ENCODE measurements around the gene TGM3. TPM values are rescaled to one million over a fixed set of nuclear protein-coding genes. Genes with fewer than 3 reads are reported as not detected.

Gene TGM3
- total RNA-seq, 1 donor from 2014 or later = not detected

DNA sequence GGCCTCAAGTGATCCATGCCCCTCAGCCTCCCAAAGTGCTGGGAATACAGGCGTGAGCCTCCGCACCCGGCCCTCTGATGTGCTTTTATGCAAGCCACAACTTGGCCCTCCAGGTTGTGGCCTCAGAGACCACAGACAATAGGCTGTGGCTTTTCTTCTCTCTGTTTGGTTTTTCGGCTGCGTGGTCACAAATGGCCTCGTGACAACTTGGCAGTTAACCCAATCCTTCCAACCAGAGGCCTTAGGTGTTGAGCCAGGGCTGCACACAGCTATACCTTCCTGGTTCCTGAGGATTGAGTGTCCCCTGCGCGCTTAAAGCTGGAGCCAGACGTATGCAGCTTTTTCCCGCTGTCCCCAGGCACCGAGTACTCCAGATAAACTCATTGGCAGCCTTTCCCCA, 6.3 kb upstream of the TGM3 start:
- no peaks in the 10 kb centered on the region for H3K4me1 Mint-ChIP-seq (ENCODE audit: unreplicated experiment)
- peak; percentile 67 for DNase-seq (ENCODE audit: extremely low spot score, unreplicated experiment)
- no peaks in the 10 kb centered on the region for H3K9me3 Mint-ChIP-seq (ENCODE audit: unreplicated experiment)
- no peaks in the 10 kb centered on the region for H3K36me3 Mint-ChIP-seq (ENCODE audit: unreplicated experiment)
- peaks cover 2% of the 10 kb centered on the region for H3K27me3 Mint-ChIP-seq (ENCODE audit: unreplicated experiment)
- H3K27ac Mint-ChIP-seq (ENCODE audit: unreplicated experiment) = no peak overlapping the region
- H3K4me3 Mint-ChIP-seq (ENCODE audit: unreplicated experiment) = no peak overlapping the region
- TF ChIP-seq CTCF (IDR thresholded peaks at IDR 0.05) = no peak

- H3K9me3 Mint-ChIP-seq (ENCODE audit: unreplicated experiment) = no peaks in the 10 kb centered on the region
- H3K4me3 Mint-ChIP-seq (ENCODE audit: unreplicated experiment) = no peak overlapping the region
- no peak overlapping the region for H3K27ac Mint-ChIP-seq (ENCODE audit: unreplicated experiment)
- H3K36me3 Mint-ChIP-seq (ENCODE audit: unreplicated experiment) = no peaks in the 10 kb centered on the region
- H3K4me1 Mint-ChIP-seq (ENCODE audit: unreplicated experiment) = no peaks in the 10 kb centered on the region
- TF ChIP-seq CTCF (IDR thresholded peaks at IDR 0.05) = no peak
- peaks cover 2% of the 10 kb centered on the region for H3K27me3 Mint-ChIP-seq (ENCODE audit: unreplicated experiment)
- peak; percentile 68 for DNase-seq (ENCODE audit: extremely low spot score, unreplicated experiment)
Measured at GRCh38 chr20:2290486-2290885, 5.3 kb upstream of the TGM3 start.

DNA sequence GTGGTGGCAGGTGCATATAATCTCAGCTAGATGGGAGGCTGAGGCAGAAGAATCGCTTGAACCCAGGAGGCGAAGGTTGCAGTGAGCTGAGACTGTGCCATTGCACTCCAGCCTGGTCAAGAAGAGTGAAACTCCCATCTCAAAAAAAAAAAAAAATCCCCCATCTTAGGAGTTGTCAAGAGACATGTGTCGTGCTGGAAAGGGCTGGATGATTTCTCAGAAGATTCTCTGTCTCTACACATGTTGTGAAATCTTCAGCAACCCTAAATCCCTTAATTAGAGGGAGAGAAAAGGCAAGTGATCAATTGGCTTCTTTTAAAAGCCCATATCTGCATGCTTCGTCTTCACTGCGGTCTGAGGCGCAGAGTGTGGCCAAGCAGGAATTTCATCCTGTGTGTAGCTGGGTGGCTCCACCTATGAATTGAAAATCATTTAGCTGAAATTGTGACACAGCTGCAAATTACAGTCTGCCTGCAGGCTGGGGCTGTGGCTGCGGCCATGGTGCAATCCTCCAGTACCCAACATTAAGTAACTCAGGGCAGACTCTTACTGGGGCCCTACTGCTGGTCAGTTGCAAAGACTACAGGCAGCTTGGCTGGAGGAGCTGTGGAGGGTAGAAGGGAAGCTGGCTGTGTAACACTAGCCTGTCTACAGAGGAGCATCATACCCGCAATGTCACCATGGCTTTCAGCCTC, 3.2 kb upstream of the TGM3 start:
- H3K9me3 Mint-ChIP-seq (ENCODE audit: unreplicated experiment) = no peaks in the 10 kb centered on the region
- no peaks in the 10 kb centered on the region for H3K36me3 Mint-ChIP-seq (ENCODE audit: unreplicated experiment)
- H3K27ac Mint-ChIP-seq (ENCODE audit: unreplicated experiment) = no peak overlapping the region

GRCh38 chr20:2293486-2293885, 2.3 kb upstream of the TGM3 start:
- Mint-ChIP-seq H3K27ac (ENCODE audit: unreplicated experiment) (no peak overlapping the region), H3K4me3 (ENCODE audit: unreplicated experiment) (no peak overlapping the region), H3K27me3 (ENCODE audit: unreplicated experiment) (peaks cover 13% of the 10 kb centered on the region), H3K4me1 (ENCODE audit: unreplicated experiment) (peaks cover 2% of the 10 kb centered on the region), H3K9me3 (ENCODE audit: unreplicated experiment) (no peaks in the 10 kb centered on the region), H3K36me3 (ENCODE audit: unreplicated experiment) (no peaks in the 10 kb centered on the region)
- DNase-seq (ENCODE audit: extremely low spot score, unreplicated experiment) = no peak
- TF ChIP-seq CTCF (IDR thresholded peaks at IDR 0.05) = no peak

More for the DNA sequence above, 3.2 kb upstream of the TGM3 start:
- DNase-seq (ENCODE audit: extremely low spot score, unreplicated experiment) = no peak
- peaks cover 10% of the 10 kb centered on the region for H3K27me3 Mint-ChIP-seq (ENCODE audit: unreplicated experiment)
- TF ChIP-seq CTCF (IDR thresholded peaks at IDR 0.05) = no peak
- no peak overlapping the region for H3K4me3 Mint-ChIP-seq (ENCODE audit: unreplicated experiment)
- H3K4me1 Mint-ChIP-seq (ENCODE audit: unreplicated experiment) = peaks cover 2% of the 10 kb centered on the region

DNA sequence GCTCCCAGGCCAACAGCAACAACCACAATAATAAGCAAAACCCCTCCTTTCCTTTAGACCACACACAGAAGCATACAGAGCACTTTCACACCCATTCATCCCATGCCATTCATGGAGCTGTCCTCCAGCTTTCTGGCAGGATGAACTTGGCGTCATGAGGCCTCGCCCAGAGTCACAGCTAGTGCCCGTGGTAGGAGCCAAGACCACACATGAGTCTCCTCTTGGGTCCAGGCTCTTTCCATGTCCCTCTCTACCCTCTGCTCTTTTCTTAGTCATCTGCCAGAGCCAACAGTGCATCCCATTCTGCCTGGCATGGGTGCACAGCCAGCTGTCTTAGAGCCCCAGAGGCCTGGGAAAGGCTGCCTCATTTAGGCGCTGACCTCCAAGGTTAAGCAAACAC, 1.8 kb upstream of the TGM3 start:
- no peak for TF ChIP-seq CTCF (IDR thresholded peaks at IDR 0.05)
- no peak overlapping the region for H3K4me3 Mint-ChIP-seq (ENCODE audit: unreplicated experiment)
- no peaks in the 10 kb centered on the region for H3K9me3 Mint-ChIP-seq (ENCODE audit: unreplicated experiment)
- no peaks in the 10 kb centered on the region for H3K36me3 Mint-ChIP-seq (ENCODE audit: unreplicated experiment)
- H3K4me1 Mint-ChIP-seq (ENCODE audit: unreplicated experiment) = peaks cover 2% of the 10 kb centered on the region
- H3K27ac Mint-ChIP-seq (ENCODE audit: unreplicated experiment) = no peak overlapping the region
- no peak for DNase-seq (ENCODE audit: extremely low spot score, unreplicated experiment)
- H3K27me3 Mint-ChIP-seq (ENCODE audit: unreplicated experiment) = peaks cover 13% of the 10 kb centered on the region
